Non-pigmented ciliary epithelial cell (primary cell): ENCODE results near the gene SSH3.

Experiments used
- DNase-seq: peaks from one replicate; pipeline ENCODE4 v3.0.0-alpha.2; 2010; ENCODE audit warnings: low read depth

Gene SSH3

DNA sequence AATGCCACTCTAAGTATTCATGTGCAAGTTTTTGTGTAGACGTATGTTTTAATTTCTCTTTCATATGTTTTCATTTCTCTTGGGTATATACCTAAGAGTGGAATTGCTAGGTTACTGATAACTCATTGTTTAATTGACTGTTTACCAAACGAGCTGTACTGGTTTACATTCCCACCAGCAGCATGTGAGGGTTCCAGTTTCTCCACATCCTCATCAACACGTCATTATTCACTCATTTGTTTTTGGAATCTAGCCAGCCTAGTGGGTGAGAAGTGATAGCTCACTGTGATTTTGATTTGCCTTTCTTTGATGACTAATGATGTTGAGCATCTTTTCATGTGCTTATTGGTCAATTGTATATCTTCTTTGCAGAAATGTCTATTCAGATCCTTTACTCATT lies 10.2 kb upstream of the SSH3 start:
- DNase-seq, result peak; percentile 31

DNA sequence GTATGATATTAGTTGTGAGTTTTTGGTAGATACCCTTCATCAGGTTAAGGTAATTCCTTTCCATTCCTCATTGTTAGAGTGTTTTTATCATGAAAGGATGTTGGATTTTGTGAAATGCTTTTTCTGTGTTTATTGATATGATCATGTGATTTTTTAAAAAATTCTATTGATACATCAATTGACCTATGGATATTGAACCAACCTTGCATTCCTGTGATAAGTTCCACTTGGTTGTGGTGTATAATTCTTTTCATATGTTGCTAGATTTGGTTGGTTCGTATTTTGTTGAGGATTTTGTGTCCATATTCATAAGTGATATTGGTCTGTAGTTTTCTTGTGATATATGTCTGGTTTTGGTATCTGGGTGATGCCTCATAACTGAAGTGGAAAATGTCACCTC lies 7.5 kb upstream of the SSH3 start:
- no peak for DNase-seq

- no peak for DNase-seq
These were observed 4.5 kb upstream of the SSH3 start for GRCh38 chr11:67298786-67299185.

DNA sequence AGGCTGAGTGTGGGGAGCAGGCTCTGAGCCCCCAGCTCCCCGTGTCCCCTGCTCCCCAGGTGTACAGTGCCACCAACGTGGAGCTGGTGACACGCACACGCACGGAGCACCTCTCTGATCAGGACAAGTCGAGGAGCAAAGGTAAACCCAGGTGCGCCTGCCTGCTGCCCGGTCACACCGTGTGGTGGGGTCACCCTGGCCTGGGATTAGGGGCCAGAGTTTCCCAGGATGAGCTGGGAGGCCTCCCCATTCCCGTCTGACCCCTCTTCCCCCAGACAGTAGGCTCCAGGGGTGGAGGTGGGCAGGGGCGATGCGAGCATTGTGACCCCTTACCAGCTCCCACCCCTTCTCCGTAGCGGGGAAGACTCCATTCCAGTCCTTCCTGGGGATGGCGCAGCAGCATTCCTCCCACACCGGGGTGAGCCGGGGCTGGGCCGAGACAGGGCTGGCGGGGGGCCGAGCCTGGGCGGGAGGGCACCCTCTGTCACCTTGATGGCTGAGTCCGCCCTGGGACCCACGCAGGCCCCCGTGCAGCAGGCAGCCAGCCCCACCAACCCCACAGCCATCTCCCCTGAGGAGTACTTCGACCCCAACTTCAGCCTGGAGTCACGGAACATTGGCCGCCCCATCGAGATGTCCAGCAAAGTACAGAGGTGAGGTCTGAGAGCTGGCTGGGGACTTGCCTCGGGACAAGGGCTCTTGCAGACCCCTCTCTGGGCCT lies 3.7 kb upstream of the SSH3 start:
- no peak for DNase-seq

DNA sequence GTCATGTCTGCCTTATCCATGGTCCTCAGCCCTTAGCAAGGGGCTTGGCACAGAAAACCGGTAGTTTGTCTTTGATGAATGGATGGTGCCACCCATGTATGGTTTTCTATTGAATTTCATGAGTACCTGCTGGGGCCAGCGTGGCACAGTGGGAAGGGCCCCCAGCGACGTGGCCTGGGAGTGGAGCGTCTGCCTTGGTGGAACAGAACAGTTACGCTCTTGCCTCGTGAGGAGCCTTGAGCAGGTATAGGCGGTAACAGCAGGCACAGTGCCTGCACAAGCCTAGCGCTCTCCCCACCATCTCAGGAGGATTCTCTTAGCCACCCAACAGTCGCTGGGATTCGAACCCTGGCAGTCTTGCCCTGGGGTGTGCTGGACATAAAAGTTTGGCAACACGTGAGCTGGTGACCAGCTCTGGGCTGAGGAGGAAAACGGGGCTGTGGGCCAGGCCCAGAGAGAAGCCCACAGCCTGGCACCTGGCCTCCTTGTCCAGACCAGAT lies 3.0 kb upstream of the SSH3 start:
- no peak for DNase-seq

GRCh38 chr11:67300756-67301312 lies 2.5 kb upstream of the SSH3 start:
- DNase-seq, result no peak

- DNase-seq, result no peak
These were observed 1.9 kb upstream of the SSH3 start for GRCh38 chr11:67301313-67301921.

DNA sequence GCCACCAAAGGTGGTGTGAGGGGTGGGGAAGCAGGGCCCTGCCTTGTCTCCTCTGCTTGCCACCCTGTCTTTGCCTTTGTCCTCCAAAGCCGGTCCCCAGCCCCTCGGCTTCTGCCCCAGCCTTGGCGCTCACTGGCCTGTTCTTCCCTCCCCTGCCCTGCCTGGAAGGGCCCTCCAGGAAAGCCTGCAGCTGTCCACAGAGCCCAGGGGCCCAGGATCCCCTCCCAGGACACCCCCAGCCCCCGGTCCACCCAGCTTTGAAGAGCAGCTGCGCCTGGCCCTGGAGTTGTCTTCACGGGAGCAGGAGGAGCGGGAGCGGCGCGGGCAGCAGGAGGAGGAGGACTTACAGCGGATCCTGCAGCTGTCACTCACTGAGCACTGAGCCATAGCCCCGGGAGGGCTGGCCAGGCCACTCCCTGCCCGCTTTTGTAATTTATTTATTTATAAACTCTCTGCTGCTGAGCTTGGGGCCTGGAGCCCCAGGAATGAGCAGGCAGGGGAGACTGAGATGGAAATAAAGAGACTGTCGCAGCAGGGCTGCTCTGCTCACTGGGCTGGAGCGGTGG lies 1.3 kb upstream of the SSH3 start:
- DNase-seq, result no peak

DNA sequence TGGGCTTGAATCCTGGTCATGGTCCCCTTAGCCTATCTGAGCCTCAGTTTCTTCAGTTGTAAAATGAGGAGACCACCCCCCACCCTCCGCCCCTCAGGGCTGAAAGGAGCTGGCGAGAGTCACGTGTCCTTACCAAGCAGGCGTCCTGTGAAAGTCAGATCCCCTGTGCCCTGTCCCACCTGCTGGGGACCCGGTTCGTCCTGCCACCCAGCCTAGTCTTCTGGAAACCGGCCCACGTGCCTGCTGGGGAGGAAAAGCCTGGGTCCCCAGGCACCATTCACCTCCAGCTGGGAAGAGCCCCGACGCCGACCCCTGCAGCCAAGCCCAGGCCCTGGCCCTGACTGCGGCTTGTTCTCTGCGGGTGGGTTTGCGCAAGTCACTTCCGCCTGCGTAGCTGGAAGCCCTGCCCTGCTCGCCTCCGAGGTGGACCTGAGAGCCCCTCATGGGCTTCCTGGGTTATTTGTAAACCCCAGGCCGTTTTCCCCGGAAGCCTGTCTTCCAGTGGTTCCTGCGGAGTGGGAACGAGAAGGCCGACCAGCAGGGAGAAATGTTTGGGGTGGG lies 679 bp upstream of the SSH3 start:
- DNase-seq, result no peak

GRCh38 chr11:67303835-67304411 lies 593 bp downstream of the SSH3 start:
- DNase-seq, result no peak

DNA sequence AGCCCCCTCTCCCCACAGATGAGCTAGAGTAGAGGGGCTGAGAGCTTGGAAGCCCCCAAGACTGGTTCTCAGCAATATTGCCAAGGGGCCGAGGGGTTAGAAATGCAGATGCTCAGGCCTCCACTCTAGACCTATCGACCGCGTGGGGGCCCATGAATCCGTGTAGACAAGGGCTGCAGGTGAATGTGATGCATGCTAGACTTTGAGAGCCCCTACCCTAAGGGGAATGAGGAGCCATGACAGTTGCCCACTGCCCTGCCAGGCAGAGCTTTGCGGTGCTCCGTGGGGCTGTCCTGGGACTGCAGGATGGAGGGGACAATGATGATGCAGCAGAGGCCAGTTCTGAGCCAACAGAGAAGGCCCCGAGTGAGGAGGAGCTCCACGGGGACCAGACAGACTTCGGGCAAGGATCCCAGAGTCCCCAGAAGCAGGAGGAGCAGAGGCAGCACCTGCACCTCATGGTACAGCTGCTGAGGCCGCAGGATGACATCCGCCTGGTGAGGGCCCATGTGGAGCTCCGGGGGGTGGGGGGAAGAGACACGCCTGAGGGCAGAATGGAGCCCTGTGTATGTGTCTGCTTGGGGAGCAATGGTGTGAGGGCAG lies 1.3 kb downstream of the SSH3 start:
- no peak for DNase-seq

DNA sequence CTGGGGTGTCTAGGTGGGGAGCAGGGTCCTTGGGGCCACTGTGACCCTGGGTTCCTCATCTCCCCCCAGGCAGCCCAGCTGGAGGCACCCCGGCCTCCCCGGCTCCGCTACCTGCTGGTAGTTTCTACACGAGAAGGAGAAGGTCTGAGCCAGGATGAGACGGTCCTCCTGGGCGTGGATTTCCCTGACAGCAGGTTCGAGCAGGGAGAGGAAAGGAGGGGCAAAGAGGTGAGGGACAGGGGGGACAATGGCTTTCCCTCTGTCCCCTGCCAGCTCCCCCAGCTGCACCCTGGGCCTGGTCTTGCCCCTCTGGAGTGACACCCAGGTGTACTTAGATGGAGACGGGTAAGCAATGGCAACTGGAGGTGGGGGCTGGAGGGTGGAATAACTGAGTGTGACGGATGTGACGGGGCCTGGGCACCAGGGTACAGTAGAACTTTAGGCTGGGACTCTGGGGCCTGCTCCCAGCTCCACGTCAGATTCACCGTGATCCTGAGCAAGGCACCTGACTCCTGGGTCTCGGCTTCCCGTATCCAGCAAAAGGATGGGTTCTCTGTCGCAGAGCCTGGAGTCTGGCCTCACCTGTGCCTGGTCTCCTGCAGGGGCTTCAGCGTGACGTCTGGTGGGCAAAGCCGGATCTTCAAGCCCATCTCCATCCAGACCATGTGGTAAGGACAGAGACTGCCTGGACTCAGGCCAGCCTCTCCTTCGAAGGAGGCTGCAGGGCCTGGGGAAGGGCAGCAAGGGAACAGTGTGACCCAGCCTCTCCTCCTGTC lies 3.6 kb downstream of the SSH3 start:
- no peak for DNase-seq

- no peak for DNase-seq
These were observed 4.2 kb downstream of the SSH3 start for GRCh38 chr11:67307545-67308001.

GRCh38 chr11:67308031-67308866 lies 4.9 kb downstream of the SSH3 start:
- no peak for DNase-seq

- DNase-seq, result no peak
These were observed 5.8 kb downstream of the SSH3 start for GRCh38 chr11:67309166-67309565.

DNA sequence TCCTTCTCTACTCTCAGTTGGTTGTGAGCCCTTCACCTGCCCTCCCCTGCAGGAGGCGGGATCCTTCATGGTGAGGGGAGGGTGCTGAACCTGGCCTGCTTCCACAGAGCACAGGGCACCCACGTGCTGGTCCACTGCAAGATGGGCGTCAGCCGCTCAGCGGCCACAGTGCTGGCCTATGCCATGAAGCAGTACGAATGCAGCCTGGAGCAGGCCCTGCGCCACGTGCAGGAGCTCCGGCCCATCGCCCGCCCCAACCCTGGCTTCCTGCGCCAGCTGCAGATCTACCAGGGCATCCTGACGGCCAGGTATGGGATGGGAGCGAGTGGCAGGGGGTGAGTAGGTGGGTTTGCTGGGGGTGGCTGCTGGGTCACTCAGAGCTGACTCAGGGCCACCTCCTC lies 6.3 kb downstream of the SSH3 start:
- DNase-seq, result no peak

- DNase-seq, result no peak
These were observed 7.1 kb downstream of the SSH3 start for GRCh38 chr11:67310246-67311050.

- no peak for DNase-seq
These were observed 7.8 kb downstream of the SSH3 start for GRCh38 chr11:67311051-67311555.

DNA sequence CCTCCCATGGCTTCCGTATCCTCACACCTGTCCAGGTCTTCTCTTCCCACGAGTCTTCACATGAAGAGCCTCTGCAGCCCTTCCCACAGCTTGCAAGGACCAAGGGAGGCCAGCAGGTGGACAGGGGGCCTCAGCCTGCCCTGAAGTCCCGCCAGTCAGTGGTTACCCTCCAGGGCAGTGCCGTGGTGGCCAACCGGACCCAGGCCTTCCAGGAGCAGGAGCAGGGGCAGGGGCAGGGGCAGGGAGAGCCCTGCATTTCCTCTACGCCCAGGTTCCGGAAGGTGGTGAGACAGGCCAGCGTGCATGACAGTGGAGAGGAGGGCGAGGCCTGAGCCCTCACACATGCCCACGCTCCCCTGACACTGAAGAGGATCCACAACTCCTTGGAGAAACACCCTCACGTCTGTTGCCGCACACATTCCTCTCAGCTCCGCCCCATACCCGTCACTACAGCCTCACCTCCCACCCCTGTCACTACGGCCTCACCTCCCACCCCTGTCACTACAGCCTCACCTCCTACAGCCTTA lies 8.3 kb downstream of the SSH3 start:
- DNase-seq, result no peak
